HL-60 (cell line): ENCODE results near the gene PSMD1.
"Not testable (repeated sequence)": the region's sequence is repeated elsewhere in the genome, so short reads cannot be mapped to it uniquely, and the experiment has no call there.

ENCODE experiments used
- DNase-seq, 2 experiments: peaks; one replicate each; pipeline ENCODE4 v3.0.0-alpha.2; 2010 to 2020; ENCODE audit warnings: low read depth in 1 of 2, low spot score in 1 of 2
- H3K27ac ChIP-seq: fragments of 250-450 bp; sonication (Bioruptor Pico); replicated peaks from 2 replicates; pipeline ENCODE4 v1.5.1; 2020; ENCODE audit warnings: mild to moderate bottlenecking, moderate library complexity
- H3K27me3 ChIP-seq: fragments of 250-450 bp; sonication (Bioruptor Pico); 2 replicates; pipeline ENCODE4 v1.5.1; 2021; ENCODE audit warnings: mild to moderate bottlenecking, moderate library complexity; ENCODE audit not compliant: insufficient read depth, poor library complexity, severe bottlenecking
- H3K4me3 ChIP-seq: replicated peaks from 2 replicates; pipeline ENCODE4 v1.5.1; 2011; ENCODE audit warnings: mild to moderate bottlenecking, control low read depth, low read length; ENCODE audit not compliant: insufficient read depth
- CTCF ChIP-seq: IDR thresholded peaks from one replicate; pipeline ENCODE4 v1.5.1; 2011; ENCODE audit warnings: low read length, control low read depth, inconsistent platforms; ENCODE audit not compliant: insufficient read depth
- GABPA ChIP-seq: IDR thresholded peaks from 2 replicates; pipeline ENCODE4 v1.6.1; 2012; ENCODE audit warnings: low read depth
- POLR2AphosphoS5 ChIP-seq: IDR thresholded peaks from 2 replicates; pipeline ENCODE4 v1.6.1; 2012; ENCODE audit warnings: low read depth
- REST ChIP-seq: IDR thresholded peaks from 2 replicates; pipeline ENCODE4 v1.6.1; 2012; ENCODE audit warnings: low read depth; ENCODE audit not compliant: insufficient replicate concordance
- SPI1 ChIP-seq: IDR thresholded peaks from 2 replicates; pipeline ENCODE4 v1.6.1; 2012; ENCODE audit warnings: low read depth, mild to moderate bottlenecking, borderline replicate concordance

PSMD1 gene

GRCh38 chr2:231172025-231172424 lies 115.4 kb downstream of the PSMD1 start:
- Histone ChIP-seq H3K27me3 (no peaks in the 10 kb centered on the region), H3K4me3 (no peak overlapping the region), H3K27ac (no peak overlapping the region)
- no peak for DNase-seq
- TF ChIP-seq GABPA (no peak), POLR2AphosphoS5 (no peak)

GRCh38 chr2:231174211-231174651 lies 117.6 kb downstream of the PSMD1 start:
- TF ChIP-seq CTCF (no peak), SPI1 (peak; percentile 27; the same call in 1 of the 2 replicates)
- Histone ChIP-seq H3K4me3 (no peak overlapping the region), H3K27ac (no peak overlapping the region), H3K27me3 (no peaks in the 10 kb centered on the region)
- peak in 1 of 2 experiments; percentile 34 for DNase-seq

- H3K27me3 ChIP-seq, result no peaks in the 10 kb centered on the region
- H3K27ac ChIP-seq, result no peak overlapping the region
- no peak for DNase-seq
- no peak overlapping the region for H3K4me3 ChIP-seq
- no peak for TF ChIP-seq CTCF
- no peak for TF ChIP-seq REST
- no peak for TF ChIP-seq GABPA
- no peak for TF ChIP-seq SPI1
- TF ChIP-seq POLR2AphosphoS5, result no peak
Observed at GRCh38 chr2:231176066-231176465, 119.4 kb downstream of the PSMD1 start.

- Histone ChIP-seq H3K27ac (no peak overlapping the region; the same call in 1 of the 2 replicates), H3K4me3 (no peak overlapping the region), H3K27me3 (no peaks in the 10 kb centered on the region)
- TF ChIP-seq SPI1 (peak; percentile 52; the same call in 1 of the 2 replicates), REST (no peak)
- DNase-seq, result no peak
Observed at GRCh38 chr2:231177156-231178025, 120.7 kb downstream of the PSMD1 start.

GRCh38 chr2:231178805-231179204 lies 122.1 kb downstream of the PSMD1 start:
- not testable (repeated sequence) for DNase-seq, H3K27me3 ChIP-seq, H3K4me3 ChIP-seq
- peak overlapping the region; percentile 90 for H3K27ac ChIP-seq
